GM06990 (cell line): ENCODE data around the gene SYT7.

Source experiments
- DNase-seq: peaks from one replicate; pipeline ENCODE4 v3.0.0-alpha.2; 2011; ENCODE audit not compliant: insufficient read length; ENCODE audit errors: extremely low read depth
- H3K27me3 ChIP-seq: replicated peaks from 2 replicates; pipeline ENCODE4 v1.6.0; 2011; ENCODE audit warnings: low read length; ENCODE audit not compliant: control insufficient read depth, insufficient read depth
- H3K36me3 ChIP-seq: 2 replicates; pipeline ENCODE4 v1.5.1; 2011; ENCODE audit warnings: low read length; ENCODE audit not compliant: control insufficient read depth, insufficient read depth
- H3K4me3 ChIP-seq: replicated peaks from 2 replicates; pipeline ENCODE4 v1.5.1; 2011; ENCODE audit warnings: low read depth, mild to moderate bottlenecking, control low read depth, low read length
- TF ChIP-seq, protein P1 (sequence below): IDR thresholded peaks from 2 replicates; pipeline ENCODE4 v1.5.1; 2011; ENCODE audit warnings: low read length, control low read depth, mild to moderate bottlenecking, inconsistent platforms; ENCODE audit not compliant: insufficient read depth, poor library complexity, severe bottlenecking

SYT7 gene

DNA sequence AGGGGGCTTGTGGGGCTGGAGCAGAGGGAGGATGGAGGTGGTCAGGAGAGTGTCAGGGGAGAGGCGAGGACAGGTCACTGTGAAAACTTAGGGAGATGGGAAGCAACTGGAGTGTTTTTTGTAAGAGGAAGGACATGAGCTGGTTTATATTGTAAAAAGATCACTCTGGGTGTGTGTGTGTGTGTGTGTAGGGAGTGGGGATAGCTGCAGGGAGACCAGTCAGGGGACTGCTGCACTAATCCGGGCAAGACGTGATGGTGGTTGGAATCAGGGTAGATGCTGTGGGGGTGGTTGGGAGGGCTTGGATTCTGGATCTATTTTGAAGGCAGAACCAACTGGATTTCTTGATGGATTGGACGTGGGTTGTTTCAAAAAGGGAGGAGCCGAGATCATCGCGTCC is 11.3 kb upstream of the SYT7 start:
- H3K27me3 ChIP-seq = peaks cover 2% of the 10 kb centered on the region
- H3K4me3 ChIP-seq = no peak overlapping the region
- TF ChIP-seq, protein P1, sequence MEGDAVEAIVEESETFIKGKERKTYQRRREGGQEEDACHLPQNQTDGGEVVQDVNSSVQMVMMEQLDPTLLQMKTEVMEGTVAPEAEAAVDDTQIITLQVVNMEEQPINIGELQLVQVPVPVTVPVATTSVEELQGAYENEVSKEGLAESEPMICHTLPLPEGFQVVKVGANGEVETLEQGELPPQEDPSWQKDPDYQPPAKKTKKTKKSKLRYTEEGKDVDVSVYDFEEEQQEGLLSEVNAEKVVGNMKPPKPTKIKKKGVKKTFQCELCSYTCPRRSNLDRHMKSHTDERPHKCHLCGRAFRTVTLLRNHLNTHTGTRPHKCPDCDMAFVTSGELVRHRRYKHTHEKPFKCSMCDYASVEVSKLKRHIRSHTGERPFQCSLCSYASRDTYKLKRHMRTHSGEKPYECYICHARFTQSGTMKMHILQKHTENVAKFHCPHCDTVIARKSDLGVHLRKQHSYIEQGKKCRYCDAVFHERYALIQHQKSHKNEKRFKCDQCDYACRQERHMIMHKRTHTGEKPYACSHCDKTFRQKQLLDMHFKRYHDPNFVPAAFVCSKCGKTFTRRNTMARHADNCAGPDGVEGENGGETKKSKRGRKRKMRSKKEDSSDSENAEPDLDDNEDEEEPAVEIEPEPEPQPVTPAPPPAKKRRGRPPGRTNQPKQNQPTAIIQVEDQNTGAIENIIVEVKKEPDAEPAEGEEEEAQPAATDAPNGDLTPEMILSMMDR = no peak
- DNase-seq = no peak
- H3K36me3 ChIP-seq = no peaks in the 10 kb centered on the region

DNA sequence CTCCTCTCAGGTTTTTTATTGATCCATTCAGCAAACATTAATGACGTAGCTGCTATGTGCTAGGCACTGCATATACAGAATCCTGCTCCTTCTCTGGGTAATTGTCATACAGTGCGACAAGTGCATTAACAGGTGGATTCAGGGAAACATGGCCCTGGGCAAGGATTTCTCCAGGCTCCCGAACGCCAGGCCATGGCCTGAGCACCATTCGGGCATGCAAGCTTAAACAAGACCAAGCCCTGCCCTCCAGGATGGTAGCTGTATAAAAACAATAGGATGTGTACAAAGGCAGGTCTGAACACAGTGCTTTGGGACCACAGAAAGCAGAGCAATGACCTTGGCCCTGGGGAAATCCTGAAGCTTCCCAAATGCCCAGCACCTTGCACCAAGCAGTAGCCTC is 9.1 kb upstream of the SYT7 start:
- H3K27me3 ChIP-seq = peaks cover 2% of the 10 kb centered on the region
- DNase-seq = no peak
- H3K4me3 ChIP-seq = no peak overlapping the region
- TF ChIP-seq, protein P1 = no peak
- no peaks in the 10 kb centered on the region for H3K36me3 ChIP-seq

DNA sequence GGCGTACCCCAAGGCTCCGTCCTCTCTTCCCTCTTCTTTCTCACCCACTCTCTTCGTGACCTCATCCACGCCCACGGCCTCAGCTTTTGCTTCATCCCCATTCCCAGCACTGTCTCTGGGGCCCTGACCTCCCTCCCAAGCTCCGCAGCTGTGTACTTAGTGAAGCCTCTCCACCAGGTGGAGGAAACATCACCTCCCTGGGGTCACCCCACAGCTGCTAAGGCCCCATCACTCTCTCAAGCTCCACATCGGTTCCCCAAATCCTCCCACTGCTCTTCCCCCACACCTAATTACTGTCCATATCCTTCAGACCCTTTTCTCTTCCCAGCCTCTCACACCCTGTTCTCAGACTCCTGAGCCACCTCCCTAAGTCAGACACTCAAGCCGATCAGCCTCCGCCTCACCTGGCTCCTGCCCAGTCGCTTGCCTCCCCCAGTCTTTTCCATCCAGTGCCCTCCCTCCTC is 7.9 kb upstream of the SYT7 start:
- H3K27me3 ChIP-seq = no peaks in the 10 kb centered on the region; the same call in none of the 2 replicates
- no peak overlapping the region for H3K4me3 ChIP-seq
- TF ChIP-seq, protein P1 = no peak
- no peak for DNase-seq
- H3K36me3 ChIP-seq = no peaks in the 10 kb centered on the region

DNA sequence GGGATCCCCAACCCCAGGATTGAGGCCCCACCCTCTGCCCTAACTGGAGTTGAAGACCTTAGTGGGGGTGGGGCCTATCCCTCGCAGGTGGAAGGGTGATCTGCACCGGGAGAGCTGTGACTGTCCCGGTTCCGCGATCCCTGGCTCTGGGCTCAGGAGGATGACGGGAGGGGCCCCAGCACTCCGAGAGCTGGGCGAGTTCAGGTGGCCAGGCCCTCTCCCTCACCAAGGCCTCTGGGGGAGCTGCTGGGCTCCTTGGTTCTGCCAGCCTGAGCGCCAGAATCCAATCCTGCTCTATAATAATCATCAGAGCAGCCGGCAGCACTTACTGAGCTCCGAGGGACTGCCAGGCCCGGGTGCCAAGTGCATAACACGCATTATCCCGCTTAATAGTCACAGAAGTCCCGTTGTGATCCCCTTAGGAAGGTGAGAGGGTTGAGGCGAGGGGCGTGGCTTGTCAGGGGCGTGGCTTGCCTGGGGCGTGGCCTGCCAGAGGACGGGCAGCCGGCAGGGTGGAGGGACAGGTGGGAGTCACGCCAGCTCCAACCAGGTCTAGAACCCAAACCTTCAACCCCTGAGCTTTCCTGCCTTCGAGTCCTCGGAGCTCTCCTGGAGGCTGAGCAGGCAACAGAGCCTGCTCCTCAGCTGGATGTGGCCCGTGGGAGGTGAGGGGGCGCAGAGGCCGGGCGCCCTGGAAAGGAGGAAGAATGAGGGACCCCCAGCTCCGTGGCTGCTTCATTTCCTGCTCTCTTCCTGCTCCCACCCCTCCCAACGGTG is 7.3 kb upstream of the SYT7 start:
- TF ChIP-seq, protein P1 = no peak
- Histone ChIP-seq H3K27me3 (no peaks in the 10 kb centered on the region; the same call in none of the 2 replicates), H3K4me3 (no peak overlapping the region), H3K36me3 (no peaks in the 10 kb centered on the region)
- no peak for DNase-seq

DNA sequence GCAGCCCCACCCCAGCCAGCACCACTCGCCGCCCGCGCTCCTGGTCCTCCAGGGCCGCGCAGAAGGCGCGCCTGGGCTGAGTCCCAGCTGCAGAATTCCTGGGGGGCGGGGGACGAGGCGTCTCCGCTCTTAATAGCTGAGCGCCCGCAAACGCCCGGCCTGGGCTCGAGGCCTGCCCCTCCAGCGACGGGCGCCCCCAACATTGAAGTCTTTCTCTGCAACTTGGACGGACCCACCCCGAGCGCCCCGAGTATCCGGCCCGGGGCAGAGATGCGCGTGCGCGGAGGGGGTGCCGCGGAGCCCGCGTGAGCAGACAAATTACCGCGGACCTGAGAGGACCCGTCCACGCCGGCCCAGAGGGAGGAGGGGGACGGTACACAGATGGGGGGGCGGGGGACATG is 6.7 kb upstream of the SYT7 start:
- DNase-seq = no peak
- Histone ChIP-seq H3K27me3 (no peaks in the 10 kb centered on the region; the same call in none of the 2 replicates), H3K4me3 (no peak overlapping the region), H3K36me3 (no peaks in the 10 kb centered on the region)
- TF ChIP-seq, protein P1 = no peak
